Measurements from ENCODE around the gene SEMA3C.

Gene SEMA3C

GRCh38 chr7:80923211-80923612 is 4.4 kb upstream of the SEMA3C start:
- Histone ChIP-seq H3K79me2 (ENCODE audit: control insufficient read depth, low read length) (no peaks in the 10 kb centered on the region), H3K4me3 (ENCODE audit: low read length) (no peak overlapping the region), H3F3A (ENCODE audit: control insufficient read depth, insufficient read depth) (no peaks in the 10 kb centered on the region), H3K36me3 (ENCODE audit: control insufficient read depth, low read length) (no peaks in the 10 kb centered on the region), H4K20me1 (ENCODE audit: control insufficient read depth, insufficient read depth, low read depth, low read length) (no peaks in the 10 kb centered on the region), H3K27me3 (ENCODE audit: control insufficient read depth, low read length) (0 out of 2 replicates have a peak, but pooled peaks cover 6% of the 10 kb centered on the region), H3K9me3 (ENCODE audit: control insufficient read depth, insufficient read depth, low read length) (no peaks in the 10 kb centered on the region), H3K4me1 (ENCODE audit: control insufficient read depth, low read length) (no peaks in the 10 kb centered on the region), H3K9me2 (replicated peaks; ENCODE audit: control insufficient read depth, low read length) (no peaks in the 10 kb centered on the region), H3K27ac (ENCODE audit: low read depth, low read length) (no peak overlapping the region), H3K4me2 (ENCODE audit: low read length) (no peak overlapping the region)
- TF ChIP-seq EZH2phosphoT487 (IDR thresholded peaks at IDR 0.05; ENCODE audit: borderline replicate concordance, low read length) (no peak), CTCF (IDR thresholded peaks at IDR 0.05; ENCODE audit: low read depth, low read length, poor library complexity, severe bottlenecking) (no peak)

GRCh38 chr7:80922253-80923049 is 3.6 kb upstream of the SEMA3C start:
- H3K27ac ChIP-seq (ENCODE audit: low read depth, low read length) = no peak overlapping the region
- no peaks in the 10 kb centered on the region for H3K9me2 ChIP-seq (replicated peaks; ENCODE audit: control insufficient read depth, low read length)
- TF ChIP-seq CTCF (IDR thresholded peaks at IDR 0.05; ENCODE audit: low read depth, low read length, poor library complexity, severe bottlenecking) (no peak), EZH2phosphoT487 (IDR thresholded peaks at IDR 0.05; ENCODE audit: borderline replicate concordance, low read length) (no peak)
- H3K4me2 ChIP-seq (ENCODE audit: low read length) = no peak overlapping the region
- H3K27me3 ChIP-seq (ENCODE audit: control insufficient read depth, low read length) = 0 out of 2 replicates have a peak, but pooled peaks cover 8% of the 10 kb centered on the region
- no peaks in the 10 kb centered on the region for H4K20me1 ChIP-seq (ENCODE audit: control insufficient read depth, insufficient read depth, low read depth, low read length)
- no peaks in the 10 kb centered on the region for H3K9me3 ChIP-seq (ENCODE audit: control insufficient read depth, insufficient read depth, low read length)
- no peaks in the 10 kb centered on the region for H3K79me2 ChIP-seq (ENCODE audit: control insufficient read depth, low read length)
- no peaks in the 10 kb centered on the region for H3K36me3 ChIP-seq (ENCODE audit: control insufficient read depth, low read length)
- no peaks in the 10 kb centered on the region for H3F3A ChIP-seq (ENCODE audit: control insufficient read depth, insufficient read depth)
- H3K4me1 ChIP-seq (ENCODE audit: control insufficient read depth, low read length) = no peaks in the 10 kb centered on the region
- no peak overlapping the region for H3K4me3 ChIP-seq (ENCODE audit: low read length)

- Histone ChIP-seq H3K9me3 (ENCODE audit: control insufficient read depth, insufficient read depth, low read length) (no peaks in the 10 kb centered on the region), H3K36me3 (ENCODE audit: control insufficient read depth, low read length) (no peaks in the 10 kb centered on the region), H4K20me1 (ENCODE audit: control insufficient read depth, insufficient read depth, low read depth, low read length) (no peaks in the 10 kb centered on the region), H3K27ac (ENCODE audit: low read depth, low read length) (no peak overlapping the region), H3K27me3 (ENCODE audit: control insufficient read depth, low read length) (0 out of 2 replicates have a peak, but pooled peaks cover 8% of the 10 kb centered on the region), H3K4me2 (ENCODE audit: low read length) (no peak overlapping the region), H3K4me3 (ENCODE audit: low read length) (no peak overlapping the region), H3K79me2 (ENCODE audit: control insufficient read depth, low read length) (no peaks in the 10 kb centered on the region), H3K4me1 (ENCODE audit: control insufficient read depth, low read length) (no peaks in the 10 kb centered on the region), H3K9me2 (replicated peaks; ENCODE audit: control insufficient read depth, low read length) (no peaks in the 10 kb centered on the region), H3F3A (ENCODE audit: control insufficient read depth, insufficient read depth) (no peaks in the 10 kb centered on the region)
- no peak for TF ChIP-seq CTCF (IDR thresholded peaks at IDR 0.05; ENCODE audit: low read depth, low read length, poor library complexity, severe bottlenecking)
- no peak for TF ChIP-seq EZH2phosphoT487 (IDR thresholded peaks at IDR 0.05; ENCODE audit: borderline replicate concordance, low read length)
Measured at GRCh38 chr7:80921130-80921529, 2.3 kb upstream of the SEMA3C start.

All from DOHH2 (cell line).